GM18861 (cell line): Measurements from ENCODE around the gene C11orf16.
"Not testable (repeated sequence)": the region's sequence is repeated elsewhere in the genome, so short reads cannot be mapped to it uniquely, and the experiment has no call there.

Experiments
- ATAC-seq: cut with Tn5 transposase; IDR thresholded peaks from one replicate; pipeline ENCODE4 v1.9.1; 2021; ENCODE audit not compliant: unreplicated experiment

The C11orf16 gene

DNA sequence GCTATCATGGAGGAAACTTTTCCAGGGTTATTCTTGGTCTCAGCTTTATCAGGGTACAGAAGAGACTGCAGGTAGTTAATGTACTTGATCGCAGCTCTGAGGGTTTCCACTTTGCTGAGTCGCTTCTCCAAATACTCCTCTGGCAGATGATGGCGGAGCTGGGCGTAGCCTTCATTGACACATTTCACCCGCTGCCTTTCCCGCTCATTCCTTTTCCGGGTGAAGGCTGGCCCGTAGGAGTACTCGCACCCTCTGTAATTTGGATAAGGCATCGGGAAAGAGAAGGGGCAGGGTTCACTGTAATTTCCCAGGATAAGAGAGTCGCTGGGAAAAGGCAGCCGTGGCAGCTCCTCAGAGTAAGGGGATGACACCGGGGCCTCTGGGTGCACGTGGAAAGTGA, 4.9 kb upstream of the C11orf16 start:
- ATAC-seq, result no peak

DNA sequence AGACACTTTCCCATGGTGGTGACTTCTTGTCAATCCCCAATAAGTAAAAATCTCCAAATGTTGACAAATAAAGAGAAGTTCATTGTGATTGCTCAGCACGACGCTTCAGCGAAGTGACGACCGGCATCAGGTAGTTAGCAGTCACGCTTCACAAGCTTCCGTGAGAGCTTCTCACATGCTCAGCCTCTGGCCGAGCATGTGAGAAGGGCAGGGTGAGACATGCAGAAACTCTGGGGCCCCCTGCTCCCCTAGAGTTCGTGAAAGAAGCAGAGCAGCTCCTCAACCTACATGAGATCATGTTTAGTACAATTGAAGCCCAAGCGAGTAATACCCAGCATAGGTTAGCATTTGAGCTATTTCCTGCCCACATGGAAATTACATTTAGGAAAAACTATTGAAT, 4.4 kb upstream of the C11orf16 start:
- ATAC-seq, result no peak

DNA sequence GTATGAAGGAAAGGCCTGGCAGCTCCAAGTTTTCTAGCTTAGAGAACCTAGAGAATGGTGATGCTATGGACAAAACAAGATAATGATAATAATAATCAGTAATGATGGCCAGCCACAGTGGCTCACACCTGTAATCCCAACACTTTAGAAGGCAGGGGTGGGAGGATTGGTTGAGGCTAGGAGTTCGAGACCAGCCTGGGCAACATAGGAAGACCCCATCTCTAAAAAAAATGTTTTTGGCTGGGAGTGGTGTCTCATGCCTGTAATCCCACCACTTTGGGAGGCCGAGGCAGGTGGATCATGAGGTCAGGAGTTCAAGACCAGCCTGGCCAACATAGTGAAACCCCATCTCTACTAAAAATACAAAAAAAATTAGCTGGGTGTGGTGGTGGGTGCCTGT, 3.0 kb upstream of the C11orf16 start:
- ATAC-seq, result not testable (repeated sequence)

DNA sequence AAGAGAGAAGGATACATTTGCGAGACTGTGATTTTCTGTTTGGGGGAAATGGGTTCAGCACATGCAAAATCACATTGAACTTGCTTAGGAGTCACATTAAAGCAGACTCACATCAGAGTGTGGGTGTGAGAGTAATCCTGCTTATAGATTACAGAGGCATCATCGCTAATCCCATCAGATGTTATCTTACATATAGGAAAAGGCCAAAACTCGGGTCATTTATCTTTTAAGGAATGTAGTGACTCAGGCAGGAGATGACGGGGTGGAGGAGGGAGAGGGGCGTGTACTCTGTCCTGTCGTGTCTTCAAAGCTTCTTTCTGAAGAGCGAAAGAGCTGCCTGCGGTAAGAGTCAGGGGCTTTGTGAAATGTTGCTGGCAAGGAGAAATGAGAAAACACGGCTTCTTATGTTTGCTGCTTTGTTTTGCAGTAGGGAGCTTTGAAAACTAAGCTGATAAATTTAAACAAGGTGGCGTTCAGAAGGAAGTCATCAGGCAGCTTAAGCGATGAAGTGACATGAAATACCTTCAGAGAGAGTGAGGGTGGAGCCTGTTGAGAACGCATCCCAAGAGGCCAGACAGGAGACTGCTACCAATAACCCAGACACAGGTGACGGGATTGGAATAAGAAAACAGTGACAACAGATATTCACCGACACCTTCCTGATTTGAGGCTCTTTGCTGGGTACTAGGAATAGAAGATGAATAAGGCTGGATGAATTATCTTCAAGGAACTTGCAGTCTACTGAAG, 2.2 kb upstream of the C11orf16 start:
- ATAC-seq, result no peak

DNA sequence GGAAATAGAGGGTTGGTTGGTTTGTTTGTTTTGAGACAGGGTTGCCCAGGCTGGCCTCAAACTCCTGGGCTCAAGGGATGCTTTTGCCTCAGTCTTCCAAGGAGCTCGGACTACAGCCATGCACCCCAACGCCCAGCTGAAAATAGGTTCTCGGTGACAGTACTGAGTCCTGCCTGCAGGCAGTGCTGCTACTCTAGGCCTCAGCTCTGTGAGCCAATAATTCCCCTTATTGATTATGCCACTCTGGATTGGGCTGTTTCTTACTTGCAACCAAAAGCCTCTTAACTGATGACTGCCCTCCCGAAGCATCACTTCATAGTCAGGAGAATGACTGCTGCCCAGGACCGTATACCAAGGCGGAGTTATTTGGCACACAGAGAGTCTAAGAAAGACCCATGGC, 1.2 kb upstream of the C11orf16 start:
- ATAC-seq, result no peak

DNA sequence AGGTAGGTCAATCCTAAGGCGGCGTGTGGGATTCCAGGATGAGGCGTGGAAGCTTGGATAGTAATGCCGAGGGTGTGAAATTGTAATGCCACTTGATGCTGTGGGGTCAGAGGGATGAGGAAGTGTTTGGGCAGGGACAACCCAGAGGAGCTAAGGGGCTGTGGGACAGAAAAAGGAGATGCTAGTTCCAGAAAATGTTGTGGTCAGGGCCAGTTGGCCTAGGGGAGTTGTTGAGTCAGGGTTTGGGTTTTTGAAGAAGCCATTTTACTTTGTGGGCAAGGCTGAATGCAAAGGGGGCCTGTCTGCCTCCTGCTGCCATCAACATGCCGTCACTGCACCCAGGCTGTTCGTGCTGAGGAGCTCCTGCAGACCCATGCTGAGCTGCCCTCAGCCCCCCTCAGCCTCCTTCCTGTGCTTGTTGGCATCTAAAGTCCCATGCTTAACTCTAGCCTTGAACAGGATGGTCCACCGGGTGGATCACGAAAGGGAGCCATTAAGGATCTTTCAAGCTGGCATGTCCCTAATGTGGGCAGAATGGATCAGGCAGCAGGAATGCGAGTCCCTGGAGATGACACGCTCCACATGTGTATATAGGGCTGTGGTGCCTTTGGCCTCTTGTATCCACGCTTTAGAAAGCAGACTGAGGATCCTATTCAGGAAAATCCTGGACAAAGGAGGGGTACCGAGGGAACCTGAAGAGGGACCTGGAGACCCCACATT, 2.1 kb downstream of the C11orf16 start:
- ATAC-seq, result no peak

DNA sequence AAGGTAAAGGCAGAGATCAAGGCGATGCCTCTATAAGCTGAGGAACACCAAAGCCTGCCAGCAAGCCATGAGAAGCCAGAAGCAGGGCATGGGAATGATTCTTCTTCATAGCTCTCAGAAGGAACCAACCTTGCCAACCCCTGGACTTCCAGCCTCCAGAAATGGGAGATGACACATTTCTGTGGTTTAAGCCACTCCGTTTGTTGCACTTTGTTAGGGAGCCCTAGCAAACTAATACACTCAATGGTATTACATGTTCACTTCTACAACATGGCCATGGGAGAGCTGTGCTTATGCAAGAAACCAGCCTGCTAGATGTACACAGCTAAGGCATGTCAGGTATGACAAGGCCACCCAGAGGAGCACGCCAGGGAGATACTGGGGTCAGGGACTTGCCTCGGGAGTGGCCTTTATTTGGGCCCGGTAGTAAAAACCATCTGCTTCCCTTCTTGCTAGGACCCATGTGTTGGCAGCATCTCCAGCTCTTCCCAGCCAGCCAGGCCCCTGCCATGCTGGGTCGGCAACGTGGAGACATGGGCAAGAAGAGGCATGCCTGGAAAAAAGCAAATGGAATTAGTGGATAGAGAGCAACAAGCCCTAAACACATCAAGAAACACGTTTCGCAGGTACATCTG, 3.6 kb downstream of the C11orf16 start:
- ATAC-seq, result no peak

DNA sequence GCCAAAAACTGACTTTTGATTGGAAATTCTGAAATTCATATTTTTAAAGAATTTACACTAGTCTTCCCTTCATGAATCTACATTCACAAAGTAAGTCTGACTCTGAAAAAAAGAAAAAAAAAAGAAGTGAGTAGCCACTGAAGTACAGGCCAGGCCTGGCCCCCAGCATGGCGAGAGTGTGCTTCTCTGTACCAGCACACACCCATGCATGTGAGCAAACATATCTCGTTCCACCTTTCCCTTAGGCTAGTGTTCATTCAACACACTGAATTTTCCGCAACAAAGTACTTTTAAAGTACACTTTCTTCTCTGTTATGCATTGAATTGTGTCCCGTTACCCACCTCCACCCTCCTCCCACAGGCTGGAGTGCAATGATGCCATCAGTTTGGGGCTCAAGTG, 4.5 kb downstream of the C11orf16 start:
- no peak for ATAC-seq

DNA sequence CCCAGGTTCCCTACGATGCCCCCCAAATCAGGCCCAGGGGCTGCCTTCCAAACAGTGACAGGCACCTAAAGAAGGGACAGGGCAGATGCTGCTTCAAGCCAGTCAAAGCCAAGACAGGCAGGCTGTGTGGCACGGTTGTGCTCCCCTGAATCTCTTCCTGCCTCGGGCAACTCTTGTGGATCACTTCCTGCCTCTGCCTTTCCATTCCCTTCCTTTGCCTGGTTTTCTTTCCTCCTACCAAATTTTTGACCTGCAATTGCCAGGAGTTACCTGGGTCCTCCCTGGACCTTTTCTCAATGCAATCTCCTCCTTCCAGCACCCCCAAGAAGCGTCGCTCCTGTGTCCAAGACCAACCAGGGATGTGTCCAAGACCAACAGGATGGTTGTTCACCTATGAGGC, 5.5 kb downstream of the C11orf16 start:
- ATAC-seq, result no peak

DNA sequence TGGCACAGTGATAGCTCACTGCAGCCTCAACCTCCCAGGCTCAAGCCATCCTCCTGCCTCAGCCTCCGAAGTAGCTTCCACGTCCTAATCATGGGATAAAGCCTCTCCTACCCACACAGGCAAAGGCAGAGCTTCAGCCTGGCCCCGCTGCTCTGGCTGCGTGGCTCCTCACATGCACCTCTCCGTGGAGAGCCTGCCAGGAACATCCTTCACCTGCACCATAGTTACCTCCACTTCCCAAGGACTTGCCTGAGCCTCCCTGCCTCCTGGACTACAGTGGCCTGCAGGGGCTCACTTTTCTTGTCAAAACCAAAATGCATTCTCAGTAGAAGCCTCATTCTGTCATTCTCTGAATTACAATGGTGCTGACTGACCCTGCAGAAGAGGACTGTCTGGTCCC, 6.5 kb downstream of the C11orf16 start:
- ATAC-seq, result no peak

DNA sequence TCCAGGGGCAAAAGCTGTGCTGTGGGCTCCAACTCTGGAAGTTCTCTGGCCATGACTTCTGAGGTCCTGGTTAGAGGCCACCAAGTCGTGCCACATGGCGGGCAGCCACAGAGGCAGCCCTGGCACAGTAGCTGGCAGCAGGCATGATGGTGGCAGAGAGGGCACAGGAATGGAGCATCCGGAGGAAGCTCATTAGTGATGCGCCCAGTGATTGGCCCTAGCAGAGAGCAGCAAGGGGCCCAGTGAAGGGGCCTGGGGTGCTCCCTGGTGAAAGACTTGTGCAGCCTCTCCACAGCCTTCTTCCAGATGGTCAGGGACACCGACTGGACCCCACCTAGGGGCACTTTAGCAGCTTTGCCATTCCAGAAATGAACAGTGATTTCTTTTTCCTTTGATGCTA, 7.0 kb downstream of the C11orf16 start:
- ATAC-seq, result no peak

DNA sequence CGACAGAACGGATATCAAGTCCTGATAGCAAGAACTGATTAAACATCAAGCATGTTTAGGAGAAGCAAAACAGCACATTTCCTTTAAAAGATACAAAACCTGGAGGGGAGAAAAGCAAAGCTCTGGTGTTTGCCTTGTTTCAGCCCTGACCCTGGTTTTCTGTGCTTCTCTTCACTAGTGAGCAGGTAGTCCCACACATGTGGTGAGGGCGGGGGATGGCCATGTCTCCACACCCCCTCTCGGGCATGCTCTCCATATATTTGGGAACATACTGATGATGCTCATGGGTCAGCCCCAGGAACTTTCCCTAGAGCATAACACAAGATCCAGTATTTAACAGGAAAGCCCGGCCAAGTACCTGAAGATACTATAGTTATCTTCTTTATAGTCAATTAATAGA, 10.1 kb downstream of the C11orf16 start:
- ATAC-seq, result no peak

DNA sequence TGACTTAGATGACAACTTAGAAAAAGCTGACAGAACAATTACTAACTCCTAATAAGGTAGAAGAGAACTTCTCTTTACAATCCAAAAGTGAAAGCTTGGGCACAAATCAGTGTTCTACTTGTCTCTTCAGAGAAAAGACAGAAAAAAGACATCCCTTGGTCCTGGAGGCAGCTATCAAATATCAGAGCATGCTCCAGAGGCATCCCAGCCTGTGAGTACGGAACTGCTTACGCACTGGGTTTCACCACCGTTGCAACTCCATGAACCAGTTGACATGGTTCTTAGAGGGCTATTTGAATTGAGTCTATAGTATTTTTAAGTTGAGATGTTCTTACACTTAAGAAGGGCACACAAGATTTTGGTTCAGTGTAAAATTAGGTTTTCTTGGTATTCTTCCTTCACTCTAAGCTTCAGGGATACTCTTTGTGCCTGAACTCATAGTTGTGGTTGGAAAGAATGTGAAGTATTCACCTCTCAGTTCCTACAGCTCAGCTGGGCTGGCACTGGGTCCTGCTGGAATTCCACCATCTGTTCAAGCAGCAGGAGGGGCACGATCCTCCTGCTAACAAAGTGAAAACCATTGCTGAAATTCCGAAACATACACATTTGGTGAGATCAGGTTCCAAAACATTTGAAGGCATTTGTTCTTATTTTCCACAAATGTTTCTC, 15.5 kb downstream of the C11orf16 start:
- ATAC-seq, result no peak

DNA sequence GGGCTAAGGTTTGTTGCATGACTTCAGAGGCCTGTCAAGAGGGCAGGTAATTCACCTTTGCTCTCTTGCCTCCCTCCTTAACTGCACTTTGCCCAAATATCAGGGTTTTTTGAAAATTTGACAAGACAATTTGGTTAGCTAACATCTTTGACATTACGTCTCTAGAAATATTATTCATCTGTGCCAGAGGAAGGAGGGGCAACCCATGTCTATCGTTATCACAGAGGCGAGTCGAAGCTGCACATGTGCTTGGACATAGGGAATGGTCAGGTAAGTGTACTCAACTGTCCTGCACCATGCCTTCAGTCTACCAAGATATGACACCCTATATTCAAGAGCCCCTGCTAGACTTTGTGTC, 18.1 kb downstream of the C11orf16 start:
- ATAC-seq, result no peak

DNA sequence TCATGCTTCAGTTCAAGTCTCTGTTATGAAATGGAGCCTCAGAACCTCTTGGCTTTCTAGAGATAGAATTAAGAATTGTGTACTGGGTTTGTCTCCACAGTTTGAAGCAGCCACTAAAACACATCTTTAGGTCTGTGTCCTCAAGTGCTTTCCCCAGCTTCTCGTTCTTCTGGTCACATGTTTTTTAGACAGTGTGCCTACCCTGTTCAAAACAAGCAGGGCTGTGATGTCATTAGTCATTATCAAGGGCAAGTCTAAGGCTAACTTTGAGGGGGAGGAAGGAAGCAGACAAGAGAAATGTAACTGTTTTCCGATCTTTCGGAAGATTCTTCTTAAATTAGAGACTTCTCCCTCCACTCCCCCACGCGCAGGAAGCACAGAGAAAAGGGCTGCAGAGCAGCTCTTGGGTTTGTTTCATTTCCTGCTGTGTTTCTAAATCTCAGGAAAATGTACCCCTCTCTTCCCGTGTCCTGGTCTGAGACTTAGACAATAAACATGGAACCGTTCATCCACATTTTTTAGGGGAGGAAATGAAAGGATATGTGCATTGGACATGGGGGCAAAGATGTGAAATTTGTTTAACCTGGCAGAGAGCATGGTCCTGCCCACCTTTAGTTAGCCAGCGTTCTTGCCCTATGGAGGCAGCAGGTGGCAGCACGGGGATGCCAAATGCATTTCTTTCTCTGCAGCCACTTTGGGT, 18.6 kb downstream of the C11orf16 start:
- ATAC-seq, result no peak

DNA sequence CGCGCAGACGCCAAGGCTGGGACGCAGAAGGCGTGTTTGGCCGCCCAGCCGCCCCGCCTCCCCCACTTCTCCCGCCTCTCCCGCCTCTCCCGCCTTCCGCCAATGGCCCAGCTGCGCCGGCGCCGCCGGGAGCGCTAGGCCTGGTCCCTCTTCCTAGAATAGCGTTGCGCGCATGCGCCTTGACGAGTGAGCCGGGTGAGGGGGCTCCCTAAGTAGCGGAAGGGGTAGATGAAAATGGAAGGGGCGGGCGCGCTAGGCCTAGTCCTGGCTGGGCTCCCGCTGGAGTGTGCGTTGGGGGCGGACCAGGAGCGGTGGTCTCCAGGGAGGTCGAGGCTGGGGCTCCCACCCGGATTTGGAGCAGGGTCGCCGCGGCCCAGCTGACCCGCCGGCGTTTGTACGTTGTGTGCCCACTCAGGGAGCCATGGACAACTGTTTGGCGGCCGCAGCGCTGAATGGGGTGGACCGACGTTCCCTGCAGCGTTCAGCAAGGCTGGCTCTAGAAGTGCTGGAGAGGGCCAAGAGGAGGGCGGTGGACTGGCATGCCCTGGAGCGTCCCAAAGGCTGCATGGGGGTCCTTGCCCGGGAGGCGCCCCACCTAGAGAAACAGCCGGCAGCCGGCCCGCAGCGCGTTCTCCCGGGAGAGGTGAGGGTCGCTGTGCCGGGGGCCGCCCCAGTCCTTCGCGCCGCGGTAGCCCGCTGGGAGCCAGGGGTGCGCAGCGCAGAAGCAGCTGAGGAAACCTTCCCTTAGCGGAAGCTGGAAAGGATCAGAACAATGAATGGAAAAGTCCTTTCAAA, 21.5 kb downstream of the C11orf16 start, which contains the start of gene AKIP1:
AKIP1 (plus strand) TSS at position 161 of the 795 bp plus-strand sequence; CDS start at position 422, 261 bp downstream.
- peak; percentile 64 for ATAC-seq

DNA sequence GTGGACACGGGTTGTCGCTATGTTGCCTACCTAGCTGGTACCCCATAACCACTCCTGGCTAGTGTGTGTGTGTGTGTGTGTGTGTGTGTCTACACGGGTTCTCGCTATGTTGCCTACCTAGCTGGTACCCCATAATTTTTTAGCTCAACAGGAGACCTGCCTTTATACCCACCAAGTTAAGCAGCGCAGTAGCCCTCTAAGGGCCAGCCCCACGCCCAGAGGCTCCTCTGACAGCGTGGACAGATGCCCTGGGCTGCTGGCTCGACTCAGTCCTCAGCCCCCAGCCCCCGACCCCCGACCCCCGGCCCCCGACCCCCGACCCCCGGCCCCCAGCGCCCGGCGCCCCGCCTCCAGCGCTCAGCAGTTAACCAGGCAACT, 22.1 kb downstream of the C11orf16 start:
- no peak for ATAC-seq

DNA sequence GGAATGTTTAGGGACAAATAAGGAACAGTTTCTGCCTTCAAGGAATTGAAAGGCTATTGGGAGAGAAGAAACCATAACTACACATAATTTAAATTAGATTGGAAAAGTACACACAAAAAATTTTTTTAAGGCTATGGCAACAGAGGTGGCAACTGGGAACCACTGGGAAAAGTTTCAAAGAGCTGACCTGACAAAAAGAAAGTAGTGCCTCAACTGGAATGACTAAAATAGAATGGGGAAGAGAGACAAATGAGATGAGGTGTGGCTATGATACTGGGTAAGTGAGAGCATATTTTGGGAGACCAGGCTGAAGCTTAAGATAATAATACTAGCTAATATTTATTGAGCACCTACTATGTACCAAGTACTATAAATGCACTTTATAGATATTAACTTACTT, 24.6 kb downstream of the C11orf16 start:
- ATAC-seq, result no peak

DNA sequence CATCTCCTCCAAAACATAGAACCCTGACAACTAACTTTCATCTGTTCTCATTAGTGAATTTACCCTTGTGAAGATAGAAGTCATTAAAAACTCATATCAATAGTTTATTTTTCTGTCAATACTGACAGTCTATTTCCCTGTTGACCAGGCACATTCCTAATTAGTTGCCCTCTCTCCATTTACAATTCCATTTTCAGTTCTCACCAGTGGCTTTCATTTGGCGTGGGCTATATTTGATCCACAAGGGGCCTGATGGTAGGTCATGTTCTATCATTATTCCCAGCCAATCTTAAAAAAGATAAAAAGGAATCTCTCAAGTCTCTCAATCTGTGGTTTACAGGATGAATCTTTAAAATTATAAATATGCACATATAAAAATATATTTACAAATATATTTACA, 25.6 kb downstream of the C11orf16 start:
- ATAC-seq, result no peak

DNA sequence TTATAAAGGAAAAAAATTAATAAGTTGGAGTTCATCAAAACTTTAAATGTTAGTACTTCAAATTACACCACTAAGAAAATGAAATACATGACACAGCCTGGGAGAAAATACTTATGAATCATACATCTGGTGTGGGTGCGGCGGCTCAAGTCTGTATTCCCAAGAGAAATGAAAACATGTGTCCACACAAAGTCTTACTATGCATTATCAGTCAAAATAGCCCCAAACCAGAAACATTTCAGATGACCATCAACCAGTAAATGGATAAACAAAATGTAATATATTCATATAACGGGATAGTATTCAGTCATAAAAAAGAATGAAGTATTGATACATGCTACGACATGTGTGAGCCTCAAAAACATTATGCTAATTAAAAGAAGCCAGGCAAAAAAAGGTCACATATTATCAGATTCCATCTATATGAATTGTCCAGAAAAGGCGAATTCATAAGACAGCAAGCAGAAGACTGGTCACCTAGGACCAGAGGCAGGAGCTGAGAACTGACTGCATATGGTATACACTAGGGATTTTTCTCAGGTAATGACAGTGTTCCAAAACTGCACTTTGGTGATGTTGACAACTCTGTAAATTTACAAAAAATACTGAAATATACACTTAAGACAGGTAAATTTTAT, 27.1 kb downstream of the C11orf16 start:
- no peak for ATAC-seq
